HEK293 (cell line): Measurements from ENCODE around the gene UNCX.

Experiments used
- CTCF ChIA-PET: fragments of 350-600 bp; formaldehyde crosslinking; extraction: SDS; loops from one replicate; lab custom pipeline; 2021; ENCODE audit warnings: antibody characterized with exemption; lab: Yijun Ruan, JAX
- POLR2A ChIA-PET: fragments of 300-600 bp; formaldehyde crosslinking; extraction: SDS; loops from one replicate; lab custom pipeline; 2020; ENCODE audit warnings: antibody characterized with exemption, inconsistent platforms; lab: Yijun Ruan, JAX
- H3K27ac ChIP-seq: fragments of 200-500 bp; sonication (Bioruptor generic); 2 replicates; pipeline ENCODE4 v1.5.1; 2014; ENCODE audit warnings: low read depth, low read length, control low read depth, inconsistent platforms; ENCODE audit errors: extremely low read depth
- H3K36me3 ChIP-seq, 2 experiments: fragments of 200-500 bp in 1 of 2; sonication (Bioruptor generic) in 1 of 2; 1 replicate in 1 of 2; 2 replicates in 1 of 2; pipeline ENCODE4 v1.5.1; 2014 to 2017; ENCODE audit warnings: inconsistent platforms in 2 of 2, low read length in 2 of 2; ENCODE audit not compliant: control insufficient read depth in 2 of 2, insufficient read depth in 1 of 2
- H3K4me1 ChIP-seq: fragments of 200-500 bp; sonication (Bioruptor generic); 2 replicates; pipeline ENCODE4 v1.5.1; 2014; ENCODE audit warnings: mild to moderate bottlenecking, low read length, inconsistent platforms; ENCODE audit not compliant: control insufficient read depth, insufficient read depth
- H3K4me3 ChIP-seq: 2 replicates; pipeline ENCODE4 v1.5.1; 2011; ENCODE audit warnings: low read depth, mild to moderate bottlenecking, control low read depth, low read length, moderate library complexity
- H3K9me3 ChIP-seq: fragments of 200-500 bp; sonication (Bioruptor generic); 2 replicates; pipeline ENCODE4 v1.5.1; 2014; ENCODE audit warnings: low read depth, low read length, inconsistent platforms; ENCODE audit not compliant: control insufficient read depth, insufficient read depth
- EGR2 ChIP-seq: fragments of 450-650 bp; formaldehyde crosslinking; IDR thresholded peaks from 2 replicates; pipeline ENCODE4 v1.5.1; 2016; ENCODE audit warnings: low read depth, missing biosample characterization, missing genetic modification characterization
- HOXD13 ChIP-seq: sonication (generic); formaldehyde crosslinking; IDR thresholded peaks from 2 replicates; pipeline ENCODE4 v1.8.0; 2022; ENCODE audit warnings: missing genetic modification reagents, borderline replicate concordance
- OVOL3 ChIP-seq: fragments of 450-650 bp; formaldehyde crosslinking; IDR thresholded peaks from 2 replicates; pipeline ENCODE4 v1.5.1; 2016; ENCODE audit warnings: missing biosample characterization, missing genetic modification characterization
- RBAK ChIP-seq: fragments of 450-650 bp; formaldehyde crosslinking; IDR thresholded peaks from 2 replicates; pipeline ENCODE4 v1.5.1; 2016; ENCODE audit warnings: missing biosample characterization, missing genetic modification characterization
- SCRT2 ChIP-seq: fragments of 450-650 bp; formaldehyde crosslinking; IDR thresholded peaks from 2 replicates; pipeline ENCODE4 v1.5.1; 2016; ENCODE audit warnings: missing biosample characterization, missing genetic modification characterization
- SETDB1 ChIP-seq: IDR thresholded peaks from one replicate; pipeline ENCODE4 v1.6.1; 2017; ENCODE audit warnings: mild to moderate bottlenecking, low read length, moderate library complexity, mixed read lengths; ENCODE audit not compliant: insufficient read length
- ZBTB1 ChIP-seq: fragments of 450-650 bp; formaldehyde crosslinking; IDR thresholded peaks from 2 replicates; pipeline ENCODE4 v1.5.1; 2016; ENCODE audit warnings: missing biosample characterization, missing genetic modification characterization
- ZNF148 ChIP-seq: fragments of 450-650 bp; formaldehyde crosslinking; IDR thresholded peaks from 2 replicates; pipeline ENCODE4 v1.5.0; 2017; ENCODE audit warnings: missing biosample characterization, missing genetic modification characterization, borderline replicate concordance
- ZNF174 ChIP-seq: fragments of 450-650 bp; formaldehyde crosslinking; IDR thresholded peaks from 2 replicates; pipeline ENCODE4 v1.5.0; 2017; ENCODE audit warnings: missing biosample characterization, mild to moderate bottlenecking, missing genetic modification characterization
- ZNF280D ChIP-seq: fragments of 450-650 bp; formaldehyde crosslinking; IDR thresholded peaks from 2 replicates; pipeline ENCODE4 v1.5.1; 2016; ENCODE audit warnings: missing biosample characterization, missing genetic modification characterization
- ZNF335 ChIP-seq: fragments of 450-650 bp; formaldehyde crosslinking; conservative IDR thresholded peaks from 2 replicates; pipeline ENCODE4 v1.5.1; 2016; ENCODE audit warnings: missing biosample characterization, missing genetic modification characterization
- ZNF350 ChIP-seq: fragments of 450-650 bp; formaldehyde crosslinking; IDR thresholded peaks from 2 replicates; pipeline ENCODE4 v1.5.0; 2017; ENCODE audit warnings: missing biosample characterization, mild to moderate bottlenecking, missing genetic modification characterization
- ZNF404 ChIP-seq: fragments of 450-650 bp; formaldehyde crosslinking; IDR thresholded peaks from 2 replicates; pipeline ENCODE4 v1.5.1; 2017; ENCODE audit warnings: missing biosample characterization, missing genetic modification characterization
- ZNF529 ChIP-seq: fragments of 450-650 bp; formaldehyde crosslinking; IDR thresholded peaks from 2 replicates; pipeline ENCODE4 v1.5.1; 2017; ENCODE audit warnings: missing genetic modification characterization, missing biosample characterization; ENCODE audit not compliant: insufficient replicate concordance
- ZNF777 ChIP-seq: fragments of 450-650 bp; formaldehyde crosslinking; IDR thresholded peaks from 2 replicates; pipeline ENCODE4 v1.5.1; 2017; ENCODE audit warnings: missing biosample characterization, missing genetic modification characterization, borderline replicate concordance
- ZNF791 ChIP-seq: fragments of 450-650 bp; formaldehyde crosslinking; IDR thresholded peaks from 2 replicates; pipeline ENCODE4 v1.5.1; 2016; ENCODE audit warnings: missing biosample characterization, missing genetic modification characterization
- ZNF792 ChIP-seq: fragments of 450-650 bp; formaldehyde crosslinking; IDR thresholded peaks from 2 replicates; pipeline ENCODE4 v1.5.1; 2016; ENCODE audit warnings: missing biosample characterization, missing genetic modification characterization
- ZSCAN18 ChIP-seq: fragments of 450-650 bp; formaldehyde crosslinking; IDR thresholded peaks from 2 replicates; pipeline ENCODE4 v1.5.1; 2016; ENCODE audit warnings: missing biosample characterization, missing genetic modification characterization
- TF ChIP-seq, protein P1 (sequence below): fragments of 450-650 bp; formaldehyde crosslinking; IDR thresholded peaks from 2 replicates; pipeline ENCODE4 v1.5.1; 2017; ENCODE audit warnings: missing biosample characterization, missing genetic modification characterization

The UNCX gene

GRCh38 chr7:1209097-1209496 is 23.6 kb upstream of the UNCX start:
- TF ChIP-seq SCRT2 (tag by site-specific recombination): no peak
- TF ChIP-seq ZNF174 (tag by site-specific recombination): no peak
- TF ChIP-seq, protein P1, sequence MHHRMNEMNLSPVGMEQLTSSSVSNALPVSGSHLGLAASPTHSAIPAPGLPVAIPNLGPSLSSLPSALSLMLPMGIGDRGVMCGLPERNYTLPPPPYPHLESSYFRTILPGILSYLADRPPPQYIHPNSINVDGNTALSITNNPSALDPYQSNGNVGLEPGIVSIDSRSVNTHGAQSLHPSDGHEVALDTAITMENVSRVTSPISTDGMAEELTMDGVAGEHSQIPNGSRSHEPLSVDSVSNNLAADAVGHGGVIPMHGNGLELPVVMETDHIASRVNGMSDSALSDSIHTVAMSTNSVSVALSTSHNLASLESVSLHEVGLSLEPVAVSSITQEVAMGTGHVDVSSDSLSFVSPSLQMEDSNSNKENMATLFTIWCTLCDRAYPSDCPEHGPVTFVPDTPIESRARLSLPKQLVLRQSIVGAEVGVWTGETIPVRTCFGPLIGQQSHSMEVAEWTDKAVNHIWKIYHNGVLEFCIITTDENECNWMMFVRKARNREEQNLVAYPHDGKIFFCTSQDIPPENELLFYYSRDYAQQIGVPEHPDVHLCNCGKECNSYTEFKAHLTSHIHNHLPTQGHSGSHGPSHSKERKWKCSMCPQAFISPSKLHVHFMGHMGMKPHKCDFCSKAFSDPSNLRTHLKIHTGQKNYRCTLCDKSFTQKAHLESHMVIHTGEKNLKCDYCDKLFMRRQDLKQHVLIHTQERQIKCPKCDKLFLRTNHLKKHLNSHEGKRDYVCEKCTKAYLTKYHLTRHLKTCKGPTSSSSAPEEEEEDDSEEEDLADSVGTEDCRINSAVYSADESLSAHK: no peak
- no peak for TF ChIP-seq ZNF148 (tag by site-specific recombination)
- TF ChIP-seq ZNF529 (tag by site-specific recombination): no peak
- no peak for TF ChIP-seq ZNF335 (tag by site-specific recombination)
- no peak for TF ChIP-seq EGR2 (tag by site-specific recombination)
- TF ChIP-seq ZNF350: no peak
- no peak for TF ChIP-seq ZNF777 (tag by site-specific recombination)
- no peak for TF ChIP-seq ZNF280D (tag by site-specific recombination)
- TF ChIP-seq OVOL3 (tag by site-specific recombination): no peak
- TF ChIP-seq HOXD13 (CRISPR knock-in tag): no peak
- TF ChIP-seq ZNF791 (tag by site-specific recombination): no peak
- TF ChIP-seq ZBTB1: no peak
- TF ChIP-seq ZNF404 (tag by site-specific recombination): no peak
- no peak for TF ChIP-seq ZSCAN18 (tag by site-specific recombination)
- no peak for TF ChIP-seq SETDB1
- no peak for TF ChIP-seq ZNF792 (tag by site-specific recombination)
- no peak for TF ChIP-seq RBAK (tag by site-specific recombination)
- TF ChIP-seq, all 188 proteins: peak for 0
- Histone ChIP-seq H3K4me3 (no peak overlapping the region), H3K4me1 (peaks cover 5% of the 10 kb centered on the region), H3K27ac (no peak overlapping the region), H3K9me3 (no peaks in the 10 kb centered on the region), H3K36me3 (no peaks in the 10 kb centered on the region)
- ChIA-PET POLR2A (no interaction called here), CTCF (no interaction called here)
